ENCODE measurements around the gene TRAK2. TPM values are rescaled to one million over a fixed set of nuclear protein-coding genes. Genes with fewer than 3 reads are reported as not detected.

Gene TRAK2
- total RNA-seq, 1 donor from 2014 or later = 40.3 TPM

DNA sequence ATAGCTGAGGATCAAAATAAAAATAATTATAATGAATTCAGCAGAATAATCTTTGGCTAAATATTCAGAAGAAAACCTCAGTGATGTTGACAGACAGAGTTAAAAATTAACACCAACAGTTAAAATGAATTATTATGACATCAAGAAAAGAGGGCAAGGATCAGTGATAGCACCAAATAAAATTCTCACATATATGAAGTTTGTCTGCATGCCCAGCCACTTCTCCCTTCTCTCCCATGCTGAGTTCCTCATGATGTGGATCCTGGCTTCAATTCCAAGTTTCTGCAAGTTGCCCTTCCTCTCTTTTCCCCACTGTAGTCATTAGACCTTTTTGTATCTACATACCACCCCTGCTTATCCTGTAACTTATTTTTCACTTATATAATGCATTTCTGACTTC is 7.1 kb upstream of the TRAK2 start:
- peaks cover 25 to 53% of the 10 kb centered on the region in 2 donors for H3K36me3 ChIP-seq
- H3K4me3 ChIP-seq = no peak overlapping the region
- H3K4me1 ChIP-seq = no peaks in the 10 kb centered on the region
- H3K27me3 ChIP-seq = no peaks in the 10 kb centered on the region
- no peaks in the 10 kb centered on the region for H3K9me3 ChIP-seq
- no peak for DNase-seq (ENCODE audit: low spot score in 2 of 2)
- no peak overlapping the region for H3K27ac ChIP-seq
- TF ChIP-seq CTCF (IDR thresholded peaks at IDR 0.05) = no peak
- intact Hi-C loops (cut with DNase I) = loop anchor here (10.0 kb wide), 1 partner anchor 186 kb away; the partner anchor contains the start of gene TMEM237

DNA sequence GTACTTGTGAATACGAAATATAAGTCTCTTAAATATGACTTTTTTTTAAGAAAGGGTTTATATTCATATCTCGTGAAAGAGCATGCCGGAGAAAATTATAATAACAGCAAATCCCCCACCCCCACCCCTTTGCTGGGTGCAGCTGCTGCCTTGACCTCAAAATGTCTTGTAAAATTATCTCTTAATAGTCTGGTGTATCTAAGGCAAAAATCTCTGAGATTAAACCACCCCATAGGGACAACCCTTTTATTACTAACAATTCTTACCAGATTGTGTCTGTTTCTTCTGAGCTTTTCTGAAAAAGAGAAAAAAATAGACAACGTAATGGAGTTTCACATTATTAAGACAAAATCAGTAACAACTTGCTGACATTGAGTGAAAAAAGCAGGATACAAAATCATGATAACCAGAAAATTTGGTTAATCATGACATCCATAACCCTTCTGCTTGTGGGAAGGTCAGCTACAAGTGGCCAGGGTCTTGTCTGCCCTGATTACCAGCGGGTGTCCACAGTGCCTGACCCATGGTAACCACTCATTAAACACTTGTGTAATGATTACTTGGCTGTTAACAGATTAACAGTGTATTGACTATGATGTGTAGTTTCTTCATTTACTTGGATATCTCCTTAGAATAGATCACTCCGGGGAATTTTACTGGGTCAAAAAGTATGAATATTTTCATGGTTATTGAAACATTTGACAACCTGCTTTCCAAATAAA is 1.8 kb upstream of the TRAK2 start:
- Histone ChIP-seq H3K4me3 (peak overlapping the region; percentile 88 to 90), H3K4me1 (peaks cover 7 to 28% of the 10 kb centered on the region in 2 donors), H3K9me3 (no peaks in the 10 kb centered on the region), H3K27me3 (no peaks in the 10 kb centered on the region), H3K36me3 (peaks cover 3 to 16% of the 10 kb centered on the region in 2 donors), H3K27ac (no peak overlapping the region)
- intact Hi-C loops (cut with DNase I) = loop anchor here (5.0 to 10.0 kb wide), 2 partner anchors 192 to 196 kb away; partner anchors contain the start of gene TMEM237
- DNase-seq (ENCODE audit: low spot score in 2 of 2) = no peak
- TF ChIP-seq CTCF (IDR thresholded peaks at IDR 0.05) = no peak

DNA sequence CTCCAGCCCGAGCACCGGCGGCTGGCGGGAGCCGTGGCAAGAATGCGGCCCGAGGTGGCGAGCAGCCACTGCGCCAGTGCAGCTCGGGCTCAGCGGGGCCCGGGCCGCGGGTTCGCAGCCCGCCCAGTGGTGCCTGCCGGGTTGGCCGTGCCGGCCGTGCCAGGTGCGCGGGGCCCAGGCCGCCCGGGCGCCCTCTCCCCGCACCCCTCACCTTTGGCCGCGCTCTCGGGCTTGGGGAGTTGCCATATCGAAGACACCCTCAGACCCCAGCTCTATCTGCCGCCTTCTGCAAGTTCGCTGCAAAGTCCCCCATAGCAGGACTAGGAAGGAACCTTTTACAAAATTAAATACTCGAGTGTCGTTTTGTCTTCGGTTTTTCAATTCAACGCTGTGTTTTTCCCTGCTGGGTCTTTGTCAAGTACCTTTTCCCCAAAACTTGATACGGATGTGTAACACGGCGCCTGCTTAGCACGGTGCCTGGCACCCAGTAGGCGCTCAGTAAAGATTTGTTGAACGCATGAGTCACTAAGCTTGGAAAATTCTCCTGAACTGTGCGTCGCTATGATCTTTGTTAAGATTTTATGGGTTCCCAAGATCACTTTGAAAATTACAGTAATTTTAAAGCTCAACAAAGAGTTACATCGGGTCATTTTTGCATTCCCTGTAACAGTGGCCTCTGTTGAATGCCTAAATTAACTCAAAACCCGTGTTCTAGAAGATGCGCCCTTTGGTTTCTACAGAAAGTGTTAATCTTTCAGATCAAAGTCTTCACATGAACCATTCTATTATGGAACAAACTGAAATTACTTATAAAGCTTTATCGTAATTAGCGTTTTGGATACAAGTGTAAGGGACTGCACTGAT is 1.0 kb upstream of the TRAK2 start:
- Histone ChIP-seq H3K27me3 (no peaks in the 10 kb centered on the region), H3K9me3 (no peaks in the 10 kb centered on the region), H3K36me3 (peaks cover 3 to 16% of the 10 kb centered on the region in 2 donors), H3K4me1 (peaks cover 10 to 28% of the 10 kb centered on the region in 2 donors), H3K4me3 (peak overlapping the region; percentile 88 to 90), H3K27ac (peak overlapping the region; percentile 80 to 89)
- no peak for DNase-seq (ENCODE audit: low spot score in 2 of 2)
- no peak for TF ChIP-seq CTCF (IDR thresholded peaks at IDR 0.05)
- intact Hi-C loops (cut with DNase I) = loop anchor here (5.0 to 10.0 kb wide), 2 partner anchors 193 to 195 kb away; partner anchors contain the start of gene TMEM237

DNA sequence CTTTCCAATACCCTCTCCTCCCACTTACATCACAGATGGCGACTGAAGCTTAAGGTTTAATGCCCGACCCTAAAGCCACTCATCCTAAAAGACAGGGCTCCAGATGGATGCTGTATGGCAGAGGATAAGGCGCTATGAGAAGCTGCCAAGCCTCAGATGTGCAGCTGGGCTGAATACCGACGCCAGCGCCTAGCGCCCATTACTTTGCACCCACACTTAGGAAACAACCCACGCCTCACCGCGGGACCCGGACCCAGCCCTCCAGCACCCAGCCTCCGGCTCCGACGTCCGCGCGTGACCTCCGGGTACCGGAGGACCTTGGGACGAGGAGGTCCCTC is 335 bp downstream of the TRAK2 start:
- H3K4me1 ChIP-seq = peaks cover 10 to 31% of the 10 kb centered on the region in 2 donors
- TF ChIP-seq CTCF (IDR thresholded peaks at IDR 0.05) = no peak
- H3K36me3 ChIP-seq = peaks cover 3 to 16% of the 10 kb centered on the region in 2 donors
- DNase-seq (ENCODE audit: low spot score in 2 of 2) = no peak
- H3K27ac ChIP-seq = peak overlapping the region; percentile 80 to 89
- no peaks in the 10 kb centered on the region for H3K27me3 ChIP-seq
- peak overlapping the region; percentile 88 to 90 for H3K4me3 ChIP-seq
- intact Hi-C loops (cut with DNase I) = loop anchor here (1.0 to 10.0 kb wide), 4 partner anchors 45 to 214 kb away; partner anchors contain the start of gene TMEM237
- H3K9me3 ChIP-seq = no peaks in the 10 kb centered on the region

DNA sequence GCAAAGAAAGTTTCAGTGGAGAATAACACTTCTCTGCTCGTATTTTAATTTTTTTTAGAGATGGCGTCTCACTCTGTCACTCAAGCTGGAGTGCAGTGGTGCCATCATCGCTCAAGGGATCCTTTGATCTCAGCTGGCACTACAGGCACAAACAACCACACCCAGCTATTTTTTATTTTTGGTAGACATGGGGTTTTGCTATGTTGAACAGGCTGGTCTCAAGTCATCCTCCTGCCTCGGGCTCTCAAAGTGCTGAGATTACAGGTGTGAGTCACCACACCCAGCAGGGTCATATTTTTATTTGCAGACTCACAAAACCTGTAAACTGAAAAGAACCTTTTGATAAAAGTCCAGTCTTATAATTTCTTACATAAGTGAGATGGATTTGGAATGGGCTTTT is 2.6 kb downstream of the TRAK2 start:
- Histone ChIP-seq H3K4me3 (peak overlapping the region; percentile 9 to 13), H3K27me3 (no peaks in the 10 kb centered on the region), H3K4me1 (peaks cover 10 to 34% of the 10 kb centered on the region in 2 donors), H3K36me3 (peaks cover 3 to 8% of the 10 kb centered on the region in 2 donors), H3K9me3 (no peaks in the 10 kb centered on the region), H3K27ac (peak overlapping the region in 1 of 2 donors; percentile 15)
- no peak for TF ChIP-seq CTCF (IDR thresholded peaks at IDR 0.05)
- DNase-seq (ENCODE audit: low spot score in 2 of 2) = no peak
- intact Hi-C loops (cut with DNase I) = no loop called here

Data from ascending aorta (tissue), 2 donors.